Measurements from ENCODE around the gene CSNK1D. TPM values are rescaled to one million over a fixed set of nuclear protein-coding genes. Genes with fewer than 3 reads are reported as not detected.

The CSNK1D gene
- total RNA-seq, 1 experiment from 2014 or later = 137 TPM

DNA sequence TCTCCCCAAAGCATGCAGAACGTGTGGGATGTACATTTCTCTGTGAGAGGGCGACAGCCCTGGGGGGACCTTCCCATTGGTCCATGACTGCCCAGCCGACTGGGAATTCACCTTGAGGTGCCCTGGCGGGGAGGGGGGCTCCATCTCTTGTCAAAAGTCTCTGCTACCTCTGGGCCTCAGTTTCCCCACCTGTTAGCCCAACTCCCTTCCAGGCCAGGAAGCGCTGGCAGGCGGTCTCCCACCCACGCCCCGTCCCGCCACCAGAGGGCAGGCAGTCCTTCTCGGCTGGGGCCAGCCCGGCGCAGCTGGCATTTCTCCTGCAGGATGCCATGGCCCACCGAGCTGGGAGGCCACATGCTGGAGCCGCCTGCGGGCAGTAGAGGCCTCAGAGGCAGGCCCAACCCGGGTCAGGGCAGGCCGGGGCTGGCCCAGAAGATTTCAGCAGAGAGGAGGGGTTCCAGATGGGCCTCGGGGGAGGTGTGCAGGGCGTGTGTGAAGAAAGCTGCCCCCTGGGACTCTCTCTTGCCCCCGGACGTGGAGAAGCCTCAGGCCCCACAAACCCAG, 27.3 kb upstream of the CSNK1D start:
- Mint-ChIP-seq H3K4me1 (peaks cover 7 to 20% of the 10 kb centered on the region in 2 experiments; a peak in 3 of 4 replicates), H3K4me3 (no peak overlapping the region), H3K36me3 (ENCODE audit: insufficient read depth in 1 of 3, low read depth in 3 of 3) (no peaks in the 10 kb centered on the region), H3K27ac (peak overlapping the region in 1 of 3 experiments; percentile 48; a peak in 1 of 7 replicates), H3K9me3 (no peaks in the 10 kb centered on the region), H3K27me3 (ENCODE audit: low read depth) (peaks cover 29% of the 10 kb centered on the region)
- peak; percentile 82 for TF ChIP-seq CTCF (conservative IDR thresholded peaks at IDR 0.05)
- Histone ChIP-seq H3K9ac (ENCODE audit: extremely low read depth, insufficient read length, low read length) (no peak overlapping the region), H3K23me2 (ENCODE audit: insufficient read length, low read depth, low read length, poor library complexity, severe bottlenecking) (peaks cover 3% of the 10 kb centered on the region), H4K91ac (ENCODE audit: insufficient read length, low read depth, low read length) (no peak overlapping the region), H3K23ac (ENCODE audit: insufficient read length, low read depth, low read length) (no peak overlapping the region), H2BK15ac (ENCODE audit: low read depth, low read length) (no peak overlapping the region), H3K14ac (ENCODE audit: insufficient read depth, low read length) (no peak overlapping the region), H3K4ac (ENCODE audit: low read depth, low read length) (no peak overlapping the region), H4K20me1 (ENCODE audit: control insufficient read depth, insufficient read depth, insufficient read length) (no peaks in the 10 kb centered on the region), H3K4me1 (ENCODE audit: insufficient read depth, low read length) (no peaks in the 10 kb centered on the region; the same call in 1 of the 2 replicates), H2BK5ac (ENCODE audit: insufficient read length, low read length) (no peak overlapping the region), H2AFZ (ENCODE audit: low read length) (no peak overlapping the region), H3T11ph (ENCODE audit: low read length) (no peak overlapping the region), H2BK120ac (ENCODE audit: low read depth, low read length, poor library complexity, severe bottlenecking) (no peak overlapping the region), H3K4me2 (ENCODE audit: insufficient read depth, insufficient read length, low read length) (no peak overlapping the region), H3K9me3 (ENCODE audit: control insufficient read depth, low read depth, low read length) (no peaks in the 10 kb centered on the region), H4K5ac (ENCODE audit: insufficient read length, low read depth, low read length) (no peak overlapping the region), H3K79me1 (ENCODE audit: insufficient read depth, low read depth, low read length, poor library complexity, severe bottlenecking) (no peaks in the 10 kb centered on the region), H3K18ac (ENCODE audit: insufficient read length, low read depth, low read length) (no peak overlapping the region), H3K27ac (ENCODE audit: insufficient read length, low read depth, low read length) (no peak overlapping the region), H4K8ac (replicated peaks; ENCODE audit: insufficient read length, low read depth, low read length) (no peak overlapping the region), H3K56ac (ENCODE audit: insufficient read length, low read depth, low read length) (no peak overlapping the region), H2BK12ac (ENCODE audit: insufficient read length, low read depth, low read length) (no peak overlapping the region), H2BK20ac (ENCODE audit: low read depth, low read length, poor library complexity, severe bottlenecking) (no peak overlapping the region), H2AK5ac (ENCODE audit: insufficient read length, low read length) (no peak overlapping the region), H3K27me3 (ENCODE audit: insufficient read depth, low read length) (no peaks in the 10 kb centered on the region), H3K79me2 (ENCODE audit: insufficient read depth, low read length) (no peaks in the 10 kb centered on the region)
- no CpG with 5 or more reads among the region's 21 CpGs for WGBS (ENCODE audit: extremely low coverage, insufficient read length, low lambda C conversion rate)
- DNase-seq = peak; percentile 83

Measured in H9 (cell line).